Endothelial cell of umbilical vein (primary cell): ENCODE data around the gene MAP4K1. TPM values are rescaled to one million over a fixed set of nuclear protein-coding genes. Genes with fewer than 3 reads are reported as not detected.

Experiments
- BruUV-seq: library from RNA; stranded (reverse); fragments of 400-500 nt; replicated peaks from 2 replicates; lab custom pipeline; 2021; lab: Mats Ljungman, UMichigan
- CTCF ChIA-PET: fragments of 300-600, 350-600 bp; sonication (Branson Sonifier 250); formaldehyde crosslinking; loops from one replicate; lab custom pipeline; 2021; ENCODE audit warnings: antibody characterized with exemption, inconsistent platforms; lab: Charles Lee
- POLR2A ChIA-PET: fragments of 300-600, 350-600 bp; sonication (Branson Sonifier 250); formaldehyde crosslinking; loops from one replicate; lab custom pipeline; 2021; ENCODE audit warnings: antibody characterized with exemption, inconsistent platforms; lab: Charles Lee
- DNase-seq: peaks from one replicate; pipeline ENCODE4 v3.0.0-alpha.2; 2011; ENCODE audit warnings: low read depth, low spot score
- FAIRE-seq: peaks from 2 replicates; lab custom pipeline; 2011; peaks lifted over from hg19 to GRCh38; lab: Jason Lieb, UNC
- H2AFZ ChIP-seq: 2 replicates; pipeline ENCODE4 v1.6.0; 2012; ENCODE audit warnings: low read depth, low read length, control low read depth, inconsistent platforms
- H3K27ac ChIP-seq: 2 replicates; pipeline ENCODE4 v1.5.1; 2011; ENCODE audit warnings: low read depth, mild to moderate bottlenecking, control low read depth, low read length, moderate library complexity; ENCODE audit not compliant: insufficient read depth
- H3K27me3 ChIP-seq, 2 experiments: 2 replicates each; pipeline versions ENCODE4 v1.6.0 to v1.6.1; 2011; ENCODE audit warnings: low read length in 2 of 2, mixed read lengths in 1 of 2; ENCODE audit not compliant: control insufficient read depth in 2 of 2, insufficient read depth in 2 of 2
- H3K36me3 ChIP-seq, 2 experiments: 2 replicates in 1 of 2; 3 replicates in 1 of 2; pipeline ENCODE4 v1.5.1; 2011; ENCODE audit warnings: low read length in 2 of 2, mild to moderate bottlenecking in 1 of 2, moderate library complexity in 1 of 2; ENCODE audit not compliant: control insufficient read depth in 2 of 2, insufficient read depth in 2 of 2; ENCODE audit errors: extremely low read depth in 1 of 2
- H3K4me1 ChIP-seq: 3 replicates; pipeline ENCODE4 v1.5.1; 2011; ENCODE audit warnings: mild to moderate bottlenecking, low read length; ENCODE audit not compliant: control insufficient read depth, insufficient read depth; ENCODE audit errors: extremely low read depth
- H3K4me2 ChIP-seq: 2 replicates; pipeline ENCODE4 v1.6.1; 2011; ENCODE audit warnings: low read length, control low read depth, mixed read lengths; ENCODE audit not compliant: insufficient read depth
- H3K4me3 ChIP-seq, 3 experiments: fragments of 200-600 bp in 1 of 3; sonication (generic), shearing (Covaris generic) in 1 of 3; replicated peaks in 1 of 3; 2 replicates each; pipeline ENCODE4 v1.5.1; 2011 to 2016; ENCODE audit warnings: control low read depth in 3 of 3, low read length in 3 of 3, mild to moderate bottlenecking in 2 of 3, inconsistent platforms in 1 of 3, low read depth in 1 of 3, moderate library complexity in 1 of 3; ENCODE audit not compliant: insufficient read depth in 1 of 3
- H3K79me2 ChIP-seq: 2 replicates; pipeline ENCODE4 v1.6.0; 2012; ENCODE audit warnings: low read length, inconsistent platforms; ENCODE audit not compliant: control insufficient read depth, insufficient read depth
- H3K9ac ChIP-seq: replicated peaks from 2 replicates; pipeline ENCODE3; 2011; ENCODE audit warnings: low read length, control low read depth; ENCODE audit not compliant: insufficient read depth; ENCODE audit errors: extremely low read depth
- H3K9me1 ChIP-seq: replicated peaks from 3 replicates; pipeline ENCODE4 v1.6.0; 2011; ENCODE audit warnings: mild to moderate bottlenecking, low read length; ENCODE audit not compliant: control insufficient read depth, insufficient read depth; ENCODE audit errors: extremely low read depth
- H3K9me3 ChIP-seq: replicated peaks from 2 replicates; pipeline ENCODE4 v1.5.1; 2012; ENCODE audit warnings: low read length, inconsistent platforms; ENCODE audit not compliant: control insufficient read depth, insufficient read depth
- H4K20me1 ChIP-seq: replicated peaks from 2 replicates; pipeline ENCODE3; 2011; ENCODE audit warnings: mild to moderate bottlenecking, low read length; ENCODE audit not compliant: control insufficient read depth, insufficient read depth; ENCODE audit errors: extremely low read depth
- EZH2 ChIP-seq: IDR thresholded peaks from 2 replicates; pipeline ENCODE4 v1.6.1; 2012; ENCODE audit warnings: borderline replicate concordance, low read depth, mild to moderate bottlenecking, moderate library complexity, low read length, inconsistent platforms; ENCODE audit not compliant: severe bottlenecking
- FOS ChIP-seq: IDR thresholded peaks from 2 replicates; pipeline ENCODE4 v1.6.1; 2011; ENCODE audit warnings: mild to moderate bottlenecking, low read length, moderate library complexity, borderline replicate concordance; ENCODE audit not compliant: insufficient read depth
- GATA2 ChIP-seq: IDR thresholded peaks from 2 replicates; pipeline ENCODE4 v1.7.0; 2011; ENCODE audit warnings: low read depth, mild to moderate bottlenecking, moderate library complexity, mixed read lengths, low read length; ENCODE audit not compliant: insufficient read length, insufficient read depth
- JUN ChIP-seq: IDR thresholded peaks from 2 replicates; pipeline ENCODE4 v1.6.1; 2011; ENCODE audit warnings: borderline replicate concordance, low read depth; ENCODE audit not compliant: insufficient read length, insufficient read depth
- MYC ChIP-seq: IDR thresholded peaks from one replicate; pipeline ENCODE4 v1.6.1; 2011; ENCODE audit warnings: mild to moderate bottlenecking, low read depth, low read length
- POLR2A ChIP-seq: IDR thresholded peaks from 2 replicates; pipeline ENCODE4 v1.6.1; 2012; ENCODE audit warnings: low read depth, mild to moderate bottlenecking, control low read depth, low read length
- POLR2AphosphoS5 ChIP-seq: IDR thresholded peaks from 2 replicates; pipeline ENCODE4 v1.6.1; 2012; ENCODE audit warnings: low read depth, mild to moderate bottlenecking, control low read depth, low read length, moderate library complexity; ENCODE audit not compliant: insufficient read depth
- dilution Hi-C: fragments of 300-500 bp; cut with MboI; formaldehyde crosslinking; loops from one replicate; pipeline ENCODE4 v1.15.0; 2019; ENCODE audit warnings: low sequenced_read_pairs; ENCODE audit not compliant: extremely low pct_ligation_motif_present
- intact Hi-C: fragments of 100-400 bp; cut with micrococcal nuclease; formaldehyde crosslinking; loops from one replicate; pipeline ENCODE4 v1.10.0; 2022
- polyA plus RNA-seq, 4 experiments: library from polyadenylated mRNA; depleted of rRNA in 3 of 4; stranded (reverse) in 3 of 4; unstranded in 1 of 4; fragments of >200 nt; gene quantifications; 2 replicates each; pipeline versions ENCODE4 v1.2.1 to v1.2.3, GENCODE V29; 2011 to 2012; ENCODE audit warnings: missing spikeins in 1 of 4
- total RNA-seq: library from RNA; stranded (reverse); gene quantifications from 2 replicates; pipeline ENCODE4 v1.2.3, GENCODE V29; 2021
- TF ChIP-seq, protein P1 (sequence below): IDR thresholded peaks from 2 replicates; pipeline ENCODE4 v1.6.1; 2011; ENCODE audit not compliant: insufficient read depth, insufficient read length
- TF ChIP-seq, protein P2 (sequence below), 2 donors: IDR thresholded peaks; 1 replicate in 1 of 2; 2 replicates in 1 of 2; pipeline ENCODE4 v1.5.1; 2011; ENCODE audit warnings: low read length in 2 of 2, mild to moderate bottlenecking in 2 of 2, moderate library complexity in 2 of 2, control low read depth in 1 of 2, inconsistent platforms in 1 of 2, low read depth in 1 of 2; ENCODE audit not compliant: insufficient read depth in 1 of 2; ENCODE audit errors: extremely low read depth in 1 of 2

Gene MAP4K1
- total and polyA plus RNA-seq, 2 donors (not counting 3 experiments of a cell fraction or from before 2014, with no cell fraction given), result 0.12 to 1.6 TPM

DNA sequence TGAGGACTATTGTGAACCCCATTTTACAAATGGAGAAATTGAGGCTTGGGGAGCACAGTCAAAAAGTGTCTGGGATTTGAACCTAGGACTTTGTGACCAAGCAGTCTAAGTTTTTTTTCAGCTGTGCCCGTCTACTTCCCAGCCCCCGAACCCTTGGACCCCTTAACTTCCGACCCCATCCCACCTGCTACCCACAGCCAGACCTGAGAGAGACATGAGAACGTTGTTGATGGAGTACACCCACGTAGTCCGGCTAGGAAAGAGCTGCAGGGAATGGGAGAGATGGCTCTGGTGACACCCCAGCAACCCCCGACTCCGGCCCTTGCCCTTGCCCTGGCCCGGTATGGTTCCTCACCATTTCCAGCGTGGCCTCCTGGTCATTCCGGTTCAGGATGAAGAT lies 18.0 kb downstream of the MAP4K1 start:
- ChIA-PET CTCF (no interaction called here), POLR2A (no interaction called here)
- intact Hi-C loops (no loop called here), dilution Hi-C loops (no loop called here)
- Histone ChIP-seq H3K4me2 (no peak overlapping the region), H3K9ac (no peak overlapping the region), H2AFZ (no peak overlapping the region), H3K79me2 (no peaks in the 10 kb centered on the region), H3K27me3 (no peaks in the 10 kb centered on the region), H3K4me1 (no peaks in the 10 kb centered on the region), H4K20me1 (no peaks in the 10 kb centered on the region), H3K9me1 (no peaks in the 10 kb centered on the region), H3K36me3 (no peaks in the 10 kb centered on the region), H3K27ac (no peak overlapping the region), H3K9me3 (no peaks in the 10 kb centered on the region), H3K4me3 (no peak overlapping the region)
- TF ChIP-seq JUN (no peak), GATA2 (no peak), POLR2A (no peak), FOS (no peak), MYC (no peak), EZH2 (no peak), POLR2AphosphoS5 (no peak)
- TF ChIP-seq, protein P1, sequence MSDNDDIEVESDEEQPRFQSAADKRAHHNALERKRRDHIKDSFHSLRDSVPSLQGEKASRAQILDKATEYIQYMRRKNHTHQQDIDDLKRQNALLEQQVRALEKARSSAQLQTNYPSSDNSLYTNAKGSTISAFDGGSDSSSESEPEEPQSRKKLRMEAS, result no peak
- TF ChIP-seq, protein P2, sequence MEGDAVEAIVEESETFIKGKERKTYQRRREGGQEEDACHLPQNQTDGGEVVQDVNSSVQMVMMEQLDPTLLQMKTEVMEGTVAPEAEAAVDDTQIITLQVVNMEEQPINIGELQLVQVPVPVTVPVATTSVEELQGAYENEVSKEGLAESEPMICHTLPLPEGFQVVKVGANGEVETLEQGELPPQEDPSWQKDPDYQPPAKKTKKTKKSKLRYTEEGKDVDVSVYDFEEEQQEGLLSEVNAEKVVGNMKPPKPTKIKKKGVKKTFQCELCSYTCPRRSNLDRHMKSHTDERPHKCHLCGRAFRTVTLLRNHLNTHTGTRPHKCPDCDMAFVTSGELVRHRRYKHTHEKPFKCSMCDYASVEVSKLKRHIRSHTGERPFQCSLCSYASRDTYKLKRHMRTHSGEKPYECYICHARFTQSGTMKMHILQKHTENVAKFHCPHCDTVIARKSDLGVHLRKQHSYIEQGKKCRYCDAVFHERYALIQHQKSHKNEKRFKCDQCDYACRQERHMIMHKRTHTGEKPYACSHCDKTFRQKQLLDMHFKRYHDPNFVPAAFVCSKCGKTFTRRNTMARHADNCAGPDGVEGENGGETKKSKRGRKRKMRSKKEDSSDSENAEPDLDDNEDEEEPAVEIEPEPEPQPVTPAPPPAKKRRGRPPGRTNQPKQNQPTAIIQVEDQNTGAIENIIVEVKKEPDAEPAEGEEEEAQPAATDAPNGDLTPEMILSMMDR (IDR thresholded peaks at IDR 0.05; ENCODE audit: extremely low read depth in 1 of 2, insufficient read depth in 1 of 2, low read depth in 1 of 2, low read length in 2 of 2), result no peak
- DNase-seq, result no peak
- no peak for FAIRE-seq
- BruUV-seq, result no TSS peak
